IMR-90 (cell line): ENCODE results near the gene PIAS4. TPM values are rescaled to one million over a fixed set of nuclear protein-coding genes. Genes with fewer than 3 reads are reported as not detected.

ENCODE experiments used
- ATAC-seq: fragments of 200-7000 bp; cut with Tn5 transposase; 2 replicates; pipeline ENCODE4 v1.9.1; 2020; ENCODE audit warnings: low read depth, mild to moderate bottlenecking, moderate library complexity
- BruUV-seq: library from RNA; stranded (reverse); fragments of 400-500 nt; replicated peaks from 2 replicates; lab custom pipeline; 2021; lab: Mats Ljungman, UMichigan
- CTCF ChIA-PET: fragments of 300-600 bp; formaldehyde crosslinking; extraction: SDS; loops from one replicate; lab custom pipeline; 2021; ENCODE audit warnings: antibody characterized with exemption; lab: Yijun Ruan, JAX
- POLR2A ChIA-PET: fragments of 300-600 bp; sonication (Branson Sonifier 250); formaldehyde crosslinking; loops from one replicate; lab custom pipeline; 2022; ENCODE audit warnings: antibody characterized with exemption; ENCODE audit not compliant: unreplicated experiment; lab: Charles Lee
- DNase-seq: peaks from one replicate; pipeline ENCODE4 v3.0.0; 2013
- H2AFZ ChIP-seq: replicated peaks from 2 replicates; pipeline ENCODE3; 2013; ENCODE audit warnings: low read length, mild to moderate bottlenecking; ENCODE audit not compliant: poor library complexity
- H2AK5ac ChIP-seq: 2 replicates; pipeline ENCODE4 v1.6.1; 2013; ENCODE audit warnings: low read depth, low read length, inconsistent platforms
- H2AK9ac ChIP-seq: replicated peaks from 2 replicates; pipeline ENCODE3; 2013; ENCODE audit warnings: mild to moderate bottlenecking, low read depth, low read length, moderate library complexity; ENCODE audit not compliant: poor library complexity
- H2BK120ac ChIP-seq: 2 replicates; pipeline ENCODE4 v1.6.1; 2013; ENCODE audit warnings: low read depth, low read length, inconsistent platforms
- H2BK15ac ChIP-seq: 3 replicates; pipeline ENCODE4 v1.6.1; 2013; ENCODE audit warnings: low read depth, low read length, inconsistent platforms
- H2BK20ac ChIP-seq: 2 replicates; pipeline ENCODE4 v1.6.1; 2013; ENCODE audit warnings: low read depth, mild to moderate bottlenecking, inconsistent platforms, low read length, moderate library complexity
- H2BK5ac ChIP-seq: 2 replicates; pipeline ENCODE4 v1.6.1; 2013; ENCODE audit warnings: mild to moderate bottlenecking, low read depth, low read length, inconsistent platforms; ENCODE audit not compliant: poor library complexity, severe bottlenecking
- H3K14ac ChIP-seq: replicated peaks from 2 replicates; pipeline ENCODE4 v1.6.1; 2013; ENCODE audit warnings: low read depth, low read length, inconsistent platforms
- H3K18ac ChIP-seq: 2 replicates; pipeline ENCODE4 v1.6.1; 2013; ENCODE audit warnings: low read depth, low read length, control low read depth
- H3K23ac ChIP-seq: 2 replicates; pipeline ENCODE4 v1.6.1; 2013; ENCODE audit warnings: low read depth, low read length, inconsistent platforms
- H3K27ac ChIP-seq: 2 replicates; pipeline ENCODE4 v1.5.1; 2013; ENCODE audit warnings: mild to moderate bottlenecking, control low read depth, low read length; ENCODE audit not compliant: insufficient read depth
- H3K27me3 ChIP-seq: 2 replicates; pipeline ENCODE4 v1.6.1; 2013; ENCODE audit warnings: low read length; ENCODE audit not compliant: control insufficient read depth, insufficient read depth
- H3K36me3 ChIP-seq: 2 replicates; pipeline ENCODE4 v1.6.1; 2013; ENCODE audit warnings: low read length, mixed read lengths; ENCODE audit not compliant: control insufficient read depth, insufficient read depth
- H3K4ac ChIP-seq: 2 replicates; pipeline ENCODE4 v1.6.1; 2013; ENCODE audit warnings: low read depth, low read length, inconsistent platforms
- H3K4me1 ChIP-seq: 2 replicates; pipeline ENCODE4 v1.6.1; 2013; ENCODE audit warnings: low read length, mixed read lengths; ENCODE audit not compliant: control insufficient read depth, insufficient read depth
- H3K4me2 ChIP-seq: 2 replicates; pipeline ENCODE4 v1.6.1; 2013; ENCODE audit warnings: low read depth, mild to moderate bottlenecking, control low read depth, low read length, moderate library complexity
- H3K4me3 ChIP-seq: 2 replicates; pipeline ENCODE4 v1.5.1; 2013; ENCODE audit warnings: low read depth, mild to moderate bottlenecking, control low read depth, low read length, moderate library complexity; ENCODE audit not compliant: insufficient read depth
- H3K56ac ChIP-seq: 2 replicates; pipeline ENCODE4 v1.6.1; 2013; ENCODE audit warnings: low read length, inconsistent platforms; ENCODE audit not compliant: insufficient read depth; ENCODE audit errors: extremely low read depth
- H3K79me1 ChIP-seq, 2 experiments: 2 replicates each; pipeline ENCODE4 v1.6.1; 2013; ENCODE audit warnings: low read length in 2 of 2, inconsistent platforms in 1 of 2, low read depth in 1 of 2
- H3K9ac ChIP-seq: 2 replicates; pipeline ENCODE4 v1.6.1; 2013; ENCODE audit warnings: low read depth, low read length, control low read depth
- H3K9me1 ChIP-seq: 2 replicates; pipeline ENCODE4 v1.6.1; 2013; ENCODE audit warnings: low read length, inconsistent platforms; ENCODE audit not compliant: insufficient read depth
- H3K9me3 ChIP-seq: 2 replicates; pipeline ENCODE4 v1.6.1; 2013; ENCODE audit warnings: low read length; ENCODE audit not compliant: control insufficient read depth, insufficient read depth
- H4K20me1 ChIP-seq: 2 replicates; pipeline ENCODE4 v1.6.1; 2013; ENCODE audit warnings: low read length, inconsistent platforms; ENCODE audit not compliant: insufficient read depth
- H4K5ac ChIP-seq: 2 replicates; pipeline ENCODE4 v1.6.1; 2013; ENCODE audit warnings: mild to moderate bottlenecking, low read depth, low read length, control low read depth
- H4K8ac ChIP-seq, 2 experiments: 2 replicates each; pipeline ENCODE4 v1.6.1; 2013; ENCODE audit warnings: low read depth in 2 of 2, low read length in 2 of 2, control low read depth in 1 of 2, inconsistent platforms in 1 of 2
- H4K91ac ChIP-seq: 2 replicates; pipeline ENCODE4 v1.6.1; 2013; ENCODE audit warnings: low read depth, low read length, inconsistent platforms; ENCODE audit not compliant: insufficient read depth
- CTCF ChIP-seq: conservative IDR thresholded peaks from 2 replicates; pipeline ENCODE4 v1.5.1; 2012; ENCODE audit warnings: mild to moderate bottlenecking, low read depth, low read length, improper control_type of control experiment
- ELK1 ChIP-seq: fragments of 150-350 bp; IDR thresholded peaks from 2 replicates; pipeline ENCODE4 v1.6.1; 2016; ENCODE audit warnings: low read depth, mild to moderate bottlenecking, low read length, moderate library complexity, borderline replicate concordance
- FOS ChIP-seq: fragments of 150-350 bp; IDR thresholded peaks from 2 replicates; pipeline ENCODE4 v1.6.1; 2016; ENCODE audit warnings: low read depth, low read length
- MAFK ChIP-seq: IDR thresholded peaks from 2 replicates; pipeline ENCODE4 v1.6.1; 2012; ENCODE audit warnings: low read depth, low read length, improper control_type of control experiment
- MAZ ChIP-seq: IDR thresholded peaks from 2 replicates; pipeline ENCODE4 v1.6.1; 2012; ENCODE audit warnings: low read depth, mild to moderate bottlenecking, low read length, improper control_type of control experiment, moderate library complexity, borderline replicate concordance
- MXI1 ChIP-seq: IDR thresholded peaks from 2 replicates; pipeline ENCODE4 v1.6.1; 2012; ENCODE audit warnings: low read depth, mild to moderate bottlenecking, low read length, moderate library complexity, borderline replicate concordance
- NFE2L2 ChIP-seq: fragments of 150-350 bp; IDR thresholded peaks from 2 replicates; pipeline ENCODE4 v1.6.1; 2016; ENCODE audit warnings: low read depth, mild to moderate bottlenecking, low read length
- POLR2A ChIP-seq: IDR thresholded peaks from 2 replicates; pipeline ENCODE4 v1.6.1; 2012; ENCODE audit warnings: mild to moderate bottlenecking, low read depth, low read length
- RAD21 ChIP-seq: IDR thresholded peaks from 2 replicates; pipeline ENCODE4 v1.6.1; 2012; ENCODE audit warnings: low read length, improper control_type of control experiment
- RCOR1 ChIP-seq: IDR thresholded peaks from 2 replicates; pipeline ENCODE4 v1.6.1; 2012; ENCODE audit warnings: mild to moderate bottlenecking, low read length, improper control_type of control experiment; ENCODE audit not compliant: insufficient replicate concordance
- SMC3 ChIP-seq: fragments of 150-350 bp; IDR thresholded peaks from 2 replicates; pipeline ENCODE4 v1.6.1; 2016; ENCODE audit warnings: low read depth, mild to moderate bottlenecking, antibody characterized with exemption, low read length, moderate library complexity
- WGBS, 2 experiments: methylation state at CpG; one replicate each; pipeline versions ENCODE4 v1.1.5 to v1.1.7; 2013; ENCODE audit warnings: missing lambda C conversion rate in 2 of 2; ENCODE audit not compliant: insufficient read length in 1 of 2; ENCODE audit errors: extremely low coverage in 2 of 2; 5-methylcytosine and 5-hydroxymethylcytosine counted together
- dilution Hi-C: fragments of 300-500 bp; cut with HindIII; formaldehyde crosslinking; loops from one replicate; pipeline ENCODE4 v1.14.3; 2018; ENCODE audit warnings: low sequenced_read_pairs; ENCODE audit not compliant: unreplicated experiment
- in situ Hi-C: fragments of 300-500 bp; cut with MboI; formaldehyde crosslinking; loops from 3 replicates; pipeline ENCODE4 v1.14.3; 2019; ENCODE audit warnings: low sequenced_read_pairs, inconsistent platforms, mixed read lengths
- intact Hi-C: fragments of 100-400 bp; cut with micrococcal nuclease; formaldehyde crosslinking; loops from 2 replicates; pipeline ENCODE4 v1.10.0; 2022
- polyA plus RNA-seq, 3 experiments: library from polyadenylated mRNA; depleted of rRNA; stranded (reverse); fragments of >200 nt; gene quantifications; 2 replicates each; pipeline ENCODE4 v1.2.3, GENCODE V29; 2012; ENCODE audit warnings: low replicate concordance in 1 of 3
- total RNA-seq: library from RNA; depleted of rRNA; stranded (reverse); fragments of >200 nt; gene quantifications from 2 replicates; pipeline ENCODE4 v1.2.3, GENCODE V29; 2012

Gene PIAS4
- total and polyA plus RNA-seq, 2 of the 4 experiments (the other 2 are of a cell fraction) = 12.1 to 13.6 TPM

GRCh38 chr19:4082172-4082571 is 74.6 kb downstream of the PIAS4 start (continued):
- no peak for TF ChIP-seq SMC3
- TF ChIP-seq RCOR1 = no peak
- TF ChIP-seq ELK1 = no peak

- no peak overlapping the region for H4K8ac ChIP-seq
- no peak overlapping the region for H2BK15ac ChIP-seq
- POLR2A ChIA-PET = no interaction called here
- H2BK120ac ChIP-seq = no peak overlapping the region
- no peak overlapping the region for H3K4me2 ChIP-seq
- H4K91ac ChIP-seq = no peak overlapping the region
- no peak overlapping the region for H3K4ac ChIP-seq
- no peaks in the 10 kb centered on the region for H3K27me3 ChIP-seq
- dilution Hi-C loops = no loop called here
- intact Hi-C loops = no loop called here
- no peak overlapping the region for H2BK20ac ChIP-seq
- no peaks in the 10 kb centered on the region for H3K79me1 ChIP-seq
- no peak for ATAC-seq
- H2AK5ac ChIP-seq = no peak overlapping the region
- no peak overlapping the region for H3K27ac ChIP-seq
- H3K14ac ChIP-seq = no peak overlapping the region
- peak overlapping the region; percentile 26 for H2AFZ ChIP-seq
- no peak overlapping the region for H2BK5ac ChIP-seq
- H3K4me3 ChIP-seq = no peak overlapping the region
- in situ Hi-C loops = no loop called here
- 0 out of 2 replicates have a peak, but pooled peaks cover 3% of the 10 kb centered on the region for H4K20me1 ChIP-seq
- no peak overlapping the region for H3K23ac ChIP-seq
- DNase-seq = no peak
- CTCF ChIA-PET = no interaction called here
- H3K9me1 ChIP-seq = no peaks in the 10 kb centered on the region
- 77% methylated on average over 18 of the region's 28 CpGs; no CpG with 5 or more reads in 1 of the 2 experiments for WGBS, 2 experiments
- no peak overlapping the region for H3K9ac ChIP-seq
- H3K56ac ChIP-seq = no peak overlapping the region
- no peak overlapping the region for H3K18ac ChIP-seq
- BruUV-seq = no TSS peak
- peaks cover 2% of the 10 kb centered on the region; the same call in 1 of the 2 replicates for H3K4me1 ChIP-seq
- peaks cover 3% of the 10 kb centered on the region; the same call in 1 of the 2 replicates for H3K36me3 ChIP-seq
- H3K9me3 ChIP-seq = no peaks in the 10 kb centered on the region
- no peak overlapping the region for H4K5ac ChIP-seq
- no peak overlapping the region for H2AK9ac ChIP-seq
- TF ChIP-seq CTCF (no peak), RCOR1 (no peak), RAD21 (no peak), MAZ (no peak), FOS (no peak), POLR2A (no peak), MAFK (no peak), NFE2L2 (no peak), ELK1 (no peak), MXI1 (no peak)
Observed at GRCh38 chr19:4083677-4084546, 76.4 kb downstream of the PIAS4 start.
